Left lung (tissue), 10 donors: ENCODE results near the gene DIP2C. TPM values are rescaled to one million over a fixed set of nuclear protein-coding genes. Genes with fewer than 3 reads are reported as not detected.

ENCODE experiments used
- ATAC-seq: fragments of 200-7000 bp; cut with Tn5 transposase; one replicate; pipeline ENCODE4 v1.9.1; 2020; ENCODE audit warnings: moderate library complexity
- DNase-seq, 4 donors: peaks; one replicate each; pipeline ENCODE4 v3.0.0-alpha.2; 2013 to 2020
- H3K27ac ChIP-seq, 2 donors: fragments of 200-600 bp; sonication (generic) in 1 of 2; one replicate each; pipeline versions ENCODE4 v1.5.0 to v1.8.0; 2020 to 2021
- H3K27me3 ChIP-seq, 2 donors: fragments of 200-600 bp; sonication (generic) in 1 of 2; one replicate each; pipeline versions ENCODE4 v1.5.0 to v1.8.0; 2020 to 2021
- H3K36me3 ChIP-seq, 2 donors: fragments of 200-600 bp; sonication (generic) in 1 of 2; one replicate each; pipeline versions ENCODE4 v1.5.0 to v1.8.0; 2020 to 2021
- H3K4me1 ChIP-seq, 2 donors: fragments of 200-600 bp; one replicate each; pipeline ENCODE4 v1.8.0; 2021
- H3K4me3 ChIP-seq, 2 donors: fragments of 200-600 bp; sonication (generic) in 1 of 2; one replicate each; pipeline versions ENCODE4 v1.5.0 to v1.8.0; 2020 to 2021; ENCODE audit warnings: mild to moderate bottlenecking in 1 of 2
- H3K9me3 ChIP-seq, 2 donors: fragments of 200-600 bp; sonication (generic) in 1 of 2; one replicate each; pipeline versions ENCODE4 v1.5.0 to v1.8.0; 2020 to 2021
- intact Hi-C, 2 donors: fragments of 100-400 bp; cut with DNase I; formaldehyde crosslinking; loops; one replicate each; pipeline versions ENCODE4 v1.11.2 to v1.14.2; 2022
- polyA plus RNA-seq, 6 donors: library from polyadenylated mRNA; unstranded; fragments of 120-200 nt; gene quantifications; one replicate each; pipeline ENCODE4 v1.2.1, GENCODE V29; 2013; ENCODE audit not compliant: insufficient read length in 6 of 6
- total RNA-seq, 2 donors: library from RNA; stranded (reverse); fragmentation: NEBNext Ultra II Directional; extraction: Animal tissue kit (Norgen Biotek cat#: 25700); gene quantifications; one replicate each; pipeline ENCODE4 v1.2.1, GENCODE V29; 2021
- TF ChIP-seq, protein P1 (sequence below), 2 donors: fragments of 200-600 bp; sonication (generic) in 1 of 2; IDR thresholded peaks; one replicate each; pipeline versions ENCODE4 v1.5.0 to v1.8.0; 2021; ENCODE audit warnings: antibody characterized with exemption in 2 of 2
- donor health status: DM: no; HTN: yes; CAD: no.
- donor health status: DM: no; HTN: no; CAD: no.

The DIP2C gene
- total and polyA plus RNA-seq, 8 donors, result 10.5 to 22.5 (median 19.5) TPM

DNA sequence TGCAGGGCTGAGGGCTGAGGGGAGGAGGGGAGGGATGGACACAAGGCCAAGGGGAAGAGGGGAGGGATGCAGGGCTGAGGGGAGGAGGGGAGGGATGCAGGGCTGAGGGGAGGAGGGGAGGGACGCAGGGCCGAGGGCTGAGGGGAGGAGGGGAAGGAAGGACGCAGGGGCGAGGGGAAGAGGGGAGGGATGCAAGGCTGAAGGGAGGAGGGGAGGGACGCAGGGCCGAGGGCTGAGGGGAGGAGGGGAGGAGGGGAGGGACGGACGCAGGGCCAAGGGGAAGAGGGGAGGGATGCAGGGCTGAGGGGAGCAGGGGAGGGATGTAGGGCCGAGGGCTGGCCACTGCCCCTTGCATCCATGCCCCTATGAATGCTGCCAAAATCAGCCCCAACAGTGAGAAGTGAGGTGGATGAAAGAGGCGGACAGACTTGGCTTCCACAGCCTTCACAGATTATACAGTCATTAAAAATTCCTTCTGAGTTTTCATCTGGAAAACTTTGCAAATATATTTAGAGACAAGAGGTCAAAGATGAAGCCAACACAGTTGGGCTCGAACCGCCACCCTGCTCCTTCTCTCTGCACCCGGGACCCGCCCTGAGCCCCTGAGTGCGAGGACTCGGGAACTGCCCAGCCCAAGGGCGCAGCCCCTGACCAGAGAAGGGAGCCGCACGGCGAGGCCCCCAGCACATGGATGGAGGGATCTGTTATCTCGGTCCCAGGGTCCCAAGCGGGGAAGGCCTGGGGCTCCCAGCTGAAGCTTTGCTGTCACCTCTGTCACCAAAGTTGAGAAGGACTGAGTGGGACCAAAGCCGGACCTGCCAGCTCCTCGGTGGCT lies 65.8 kb downstream of the DIP2C start:
- H3K4me3 ChIP-seq, result no peak overlapping the region
- TF ChIP-seq, protein P1, sequence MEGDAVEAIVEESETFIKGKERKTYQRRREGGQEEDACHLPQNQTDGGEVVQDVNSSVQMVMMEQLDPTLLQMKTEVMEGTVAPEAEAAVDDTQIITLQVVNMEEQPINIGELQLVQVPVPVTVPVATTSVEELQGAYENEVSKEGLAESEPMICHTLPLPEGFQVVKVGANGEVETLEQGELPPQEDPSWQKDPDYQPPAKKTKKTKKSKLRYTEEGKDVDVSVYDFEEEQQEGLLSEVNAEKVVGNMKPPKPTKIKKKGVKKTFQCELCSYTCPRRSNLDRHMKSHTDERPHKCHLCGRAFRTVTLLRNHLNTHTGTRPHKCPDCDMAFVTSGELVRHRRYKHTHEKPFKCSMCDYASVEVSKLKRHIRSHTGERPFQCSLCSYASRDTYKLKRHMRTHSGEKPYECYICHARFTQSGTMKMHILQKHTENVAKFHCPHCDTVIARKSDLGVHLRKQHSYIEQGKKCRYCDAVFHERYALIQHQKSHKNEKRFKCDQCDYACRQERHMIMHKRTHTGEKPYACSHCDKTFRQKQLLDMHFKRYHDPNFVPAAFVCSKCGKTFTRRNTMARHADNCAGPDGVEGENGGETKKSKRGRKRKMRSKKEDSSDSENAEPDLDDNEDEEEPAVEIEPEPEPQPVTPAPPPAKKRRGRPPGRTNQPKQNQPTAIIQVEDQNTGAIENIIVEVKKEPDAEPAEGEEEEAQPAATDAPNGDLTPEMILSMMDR (IDR thresholded peaks at IDR 0.05), result no peak
- ATAC-seq, result no peak
- no peak overlapping the region for H3K27ac ChIP-seq
- intact Hi-C loops, result no loop called here
- H3K36me3 ChIP-seq, result no peaks in the 10 kb centered on the region
- DNase-seq, result peak in 1 of 4 donors; percentile 75
- H3K9me3 ChIP-seq, result no peaks in the 10 kb centered on the region
- H3K27me3 ChIP-seq, result peaks cover 0 to 18% of the 10 kb centered on the region in 2 donors
- peaks cover 9 to 12% of the 10 kb centered on the region in 2 donors for H3K4me1 ChIP-seq

DNA sequence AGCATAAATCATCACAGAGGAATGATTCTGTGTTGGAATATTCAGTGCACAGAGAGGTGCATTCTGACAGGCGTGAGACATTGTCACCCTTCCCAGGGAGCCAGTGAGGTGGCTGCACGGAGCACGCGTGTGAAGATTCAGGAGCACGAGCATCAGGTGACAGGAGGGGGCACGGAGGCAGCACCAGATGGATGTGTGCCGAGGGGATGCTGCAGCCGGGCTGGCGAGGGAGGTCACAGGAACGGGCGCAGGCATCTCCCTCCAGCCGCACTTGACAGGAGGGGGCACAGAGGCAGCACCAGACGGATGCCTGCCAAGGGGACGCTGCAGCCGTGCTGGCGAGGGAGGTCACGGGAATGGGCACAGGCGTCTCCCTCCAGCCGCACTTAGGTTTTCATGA lies 66.5 kb downstream of the DIP2C start:
- TF ChIP-seq, protein P1 (IDR thresholded peaks at IDR 0.05), result no peak
- Histone ChIP-seq H3K9me3 (no peaks in the 10 kb centered on the region), H3K4me3 (no peak overlapping the region), H3K4me1 (peaks cover 12% of the 10 kb centered on the region in 2 donors), H3K27me3 (peaks cover 0 to 25% of the 10 kb centered on the region in 2 donors), H3K27ac (no peak overlapping the region), H3K36me3 (no peaks in the 10 kb centered on the region)
- no peak for ATAC-seq
- DNase-seq, result peak in 1 of 4 donors; percentile 54
- intact Hi-C loops, result no loop called here

DNA sequence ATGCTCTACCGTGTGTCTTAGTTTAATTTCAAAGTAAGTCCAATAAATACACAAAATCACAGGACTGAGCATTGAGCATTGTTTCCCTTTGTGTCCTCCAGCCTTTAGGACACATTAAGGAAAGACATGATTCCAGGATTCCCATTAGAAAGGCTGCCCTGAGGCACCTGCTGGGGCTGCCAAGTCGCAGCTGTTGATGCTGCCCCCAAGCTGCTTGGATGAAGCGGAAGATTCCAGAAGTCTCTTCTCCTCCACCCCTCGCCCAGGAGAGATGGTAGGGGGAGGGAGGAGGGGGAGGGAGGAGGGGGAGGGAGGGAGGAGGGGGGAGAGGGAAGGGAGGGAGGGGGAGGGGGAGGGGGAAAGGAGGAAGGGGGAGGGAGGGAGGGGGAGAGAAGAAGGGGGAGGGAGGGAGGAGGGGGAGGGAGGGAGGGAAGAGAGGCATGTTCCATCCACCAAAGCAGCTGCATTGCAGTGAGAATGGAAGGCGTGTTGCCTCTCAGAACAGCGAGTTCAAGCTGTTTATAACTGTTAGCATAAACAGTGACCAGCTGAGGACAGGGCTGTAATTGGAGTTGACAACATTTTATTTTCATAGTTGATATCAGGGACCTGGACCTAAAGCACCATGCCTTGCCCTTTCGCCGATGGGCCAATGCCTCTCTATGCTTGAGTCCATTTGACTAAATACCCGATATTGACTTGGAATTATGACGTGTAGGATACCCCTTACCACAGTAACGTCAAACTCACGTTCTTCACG lies 67.3 kb downstream of the DIP2C start:
- Histone ChIP-seq H3K9me3 (no peaks in the 10 kb centered on the region), H3K36me3 (no peaks in the 10 kb centered on the region), H3K27ac (no peak overlapping the region), H3K27me3 (peaks cover 0 to 30% of the 10 kb centered on the region in 2 donors), H3K4me1 (peaks cover 12 to 13% of the 10 kb centered on the region in 2 donors), H3K4me3 (no peak overlapping the region)
- no peak for DNase-seq
- ATAC-seq, result no peak
- intact Hi-C loops, result no loop called here
- TF ChIP-seq, protein P1 (IDR thresholded peaks at IDR 0.05), result no peak

DNA sequence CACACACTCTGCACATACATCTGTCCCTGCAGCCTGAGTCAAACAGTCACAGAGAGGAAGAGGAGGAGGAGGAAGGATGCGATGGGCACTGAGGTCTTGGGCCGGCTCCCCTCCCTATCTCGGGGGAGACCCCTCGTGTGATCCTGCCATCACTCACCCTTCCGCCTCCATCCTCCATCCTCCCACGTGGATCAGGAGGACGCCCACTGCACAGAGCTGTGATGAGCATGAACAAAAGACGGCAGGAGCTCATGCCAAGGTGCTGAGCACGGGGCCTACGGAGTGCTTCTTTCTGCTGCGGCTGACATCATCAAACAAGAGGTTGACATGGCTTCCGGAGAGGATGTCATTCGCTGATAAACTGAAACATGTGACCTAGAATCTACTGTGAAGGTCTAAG lies 68.0 kb downstream of the DIP2C start:
- Histone ChIP-seq H3K9me3 (no peaks in the 10 kb centered on the region), H3K36me3 (no peaks in the 10 kb centered on the region), H3K4me1 (peaks cover 12 to 13% of the 10 kb centered on the region in 2 donors), H3K27ac (no peak overlapping the region), H3K27me3 (peaks cover 0 to 30% of the 10 kb centered on the region in 2 donors), H3K4me3 (no peak overlapping the region)
- ATAC-seq, result no peak
- DNase-seq, result peak in 1 of 4 donors; percentile 47
- TF ChIP-seq, protein P1 (IDR thresholded peaks at IDR 0.05), result no peak
- intact Hi-C loops, result no loop called here

DNA sequence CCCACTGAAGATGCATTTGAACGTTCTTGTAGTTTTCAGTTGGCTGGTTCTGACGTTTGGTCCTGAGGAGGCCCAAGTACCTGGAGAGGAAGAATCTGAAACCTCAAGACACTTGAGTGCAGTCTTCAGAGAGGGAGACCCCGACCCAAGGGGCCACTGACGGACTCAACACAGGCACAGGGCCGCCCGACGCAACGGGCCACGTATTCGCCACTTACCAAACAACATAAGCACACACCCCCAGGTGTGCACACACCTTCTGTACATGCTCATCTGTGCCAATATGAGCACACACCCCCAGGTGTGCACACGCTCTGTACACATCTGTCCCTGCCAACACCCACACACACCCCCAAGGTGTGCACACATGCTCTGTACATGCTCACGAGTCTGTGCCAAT lies 68.5 kb downstream of the DIP2C start:
- H3K4me3 ChIP-seq, result no peak overlapping the region
- H3K27me3 ChIP-seq, result peaks cover 0 to 30% of the 10 kb centered on the region in 2 donors
- ATAC-seq, result no peak
- H3K9me3 ChIP-seq, result no peaks in the 10 kb centered on the region
- intact Hi-C loops, result no loop called here
- no peak overlapping the region for H3K27ac ChIP-seq
- no peaks in the 10 kb centered on the region for H3K36me3 ChIP-seq
- peak in 1 of 4 donors; percentile 63 for DNase-seq
- TF ChIP-seq, protein P1 (IDR thresholded peaks at IDR 0.05), result no peak
- peaks cover 12 to 13% of the 10 kb centered on the region in 2 donors for H3K4me1 ChIP-seq
